Measurements from ENCODE around the gene ZBTB16. TPM values are rescaled to one million over a fixed set of nuclear protein-coding genes. Genes with fewer than 3 reads are reported as not detected.
"Not testable (repeated sequence)": the region's sequence is repeated elsewhere in the genome, so short reads cannot be mapped to it uniquely, and the experiment has no call there.

ZBTB16 gene
- total RNA-seq, 1 donor from 2014 or later, result 171 TPM

DNA sequence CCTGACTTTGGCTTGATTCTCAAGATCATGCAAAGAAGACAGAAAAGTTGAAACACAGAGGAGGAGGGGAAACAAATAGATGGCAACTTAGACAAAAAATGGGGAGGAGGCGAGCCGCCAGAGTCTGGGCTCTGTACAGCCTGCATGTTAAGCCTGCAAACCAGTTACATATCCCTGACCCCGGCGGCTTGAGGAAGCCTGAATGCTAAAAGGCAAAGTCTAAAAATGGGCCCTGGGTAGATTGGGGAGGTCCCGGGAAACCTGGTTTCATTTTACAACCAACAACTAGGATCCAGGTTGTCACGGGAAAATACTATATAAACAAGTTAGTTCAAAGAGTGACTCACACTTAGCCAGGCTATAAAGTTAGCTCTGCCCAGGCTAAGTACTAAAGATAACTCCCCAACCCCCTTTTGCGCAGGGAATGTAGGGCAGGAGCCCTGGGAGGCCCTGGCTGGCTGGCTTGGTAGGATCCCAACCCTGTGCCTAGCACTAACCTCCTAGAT, 18.8 kb upstream of the ZBTB16 start:
- peaks cover 13% of the 10 kb centered on the region for H3K4me1 ChIP-seq
- intact Hi-C loops (cut with DNase I), result no loop called here
- H3K36me3 ChIP-seq, result no peaks in the 10 kb centered on the region
- no peaks in the 10 kb centered on the region for H3K9me3 ChIP-seq
- H3K27me3 ChIP-seq (ENCODE audit: low read depth), result no peaks in the 10 kb centered on the region
- DNase-seq, result no peak
- H3K27ac ChIP-seq, result no peak overlapping the region
- TF ChIP-seq, protein P1, sequence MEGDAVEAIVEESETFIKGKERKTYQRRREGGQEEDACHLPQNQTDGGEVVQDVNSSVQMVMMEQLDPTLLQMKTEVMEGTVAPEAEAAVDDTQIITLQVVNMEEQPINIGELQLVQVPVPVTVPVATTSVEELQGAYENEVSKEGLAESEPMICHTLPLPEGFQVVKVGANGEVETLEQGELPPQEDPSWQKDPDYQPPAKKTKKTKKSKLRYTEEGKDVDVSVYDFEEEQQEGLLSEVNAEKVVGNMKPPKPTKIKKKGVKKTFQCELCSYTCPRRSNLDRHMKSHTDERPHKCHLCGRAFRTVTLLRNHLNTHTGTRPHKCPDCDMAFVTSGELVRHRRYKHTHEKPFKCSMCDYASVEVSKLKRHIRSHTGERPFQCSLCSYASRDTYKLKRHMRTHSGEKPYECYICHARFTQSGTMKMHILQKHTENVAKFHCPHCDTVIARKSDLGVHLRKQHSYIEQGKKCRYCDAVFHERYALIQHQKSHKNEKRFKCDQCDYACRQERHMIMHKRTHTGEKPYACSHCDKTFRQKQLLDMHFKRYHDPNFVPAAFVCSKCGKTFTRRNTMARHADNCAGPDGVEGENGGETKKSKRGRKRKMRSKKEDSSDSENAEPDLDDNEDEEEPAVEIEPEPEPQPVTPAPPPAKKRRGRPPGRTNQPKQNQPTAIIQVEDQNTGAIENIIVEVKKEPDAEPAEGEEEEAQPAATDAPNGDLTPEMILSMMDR (IDR thresholded peaks at IDR 0.05), result no peak
- no peak overlapping the region for H3K4me3 ChIP-seq
- ATAC-seq, result no peak

DNA sequence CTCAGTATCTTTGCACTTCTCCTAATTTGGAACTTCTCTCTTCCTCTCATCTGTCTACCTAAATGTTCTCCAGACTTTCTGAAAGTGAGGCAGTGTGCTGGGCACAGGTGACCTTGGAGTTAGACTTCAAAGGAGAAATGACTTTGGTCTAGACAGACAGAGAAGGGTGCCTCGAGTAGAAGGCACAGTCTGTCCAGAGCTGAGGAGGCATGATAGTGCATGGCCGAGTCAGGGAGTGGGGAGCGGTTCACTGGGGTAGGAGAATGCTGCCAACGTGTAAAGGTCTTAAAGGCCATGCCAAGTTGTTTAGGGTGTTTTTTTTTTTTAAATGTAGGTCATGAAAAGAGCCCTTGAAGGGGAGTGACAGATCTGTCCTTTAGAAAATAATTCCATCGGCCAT, 17.3 kb upstream of the ZBTB16 start:
- Histone ChIP-seq H3K27me3 (ENCODE audit: low read depth) (no peaks in the 10 kb centered on the region), H3K27ac (no peak overlapping the region), H3K9me3 (no peaks in the 10 kb centered on the region), H3K36me3 (no peaks in the 10 kb centered on the region), H3K4me1 (no peaks in the 10 kb centered on the region), H3K4me3 (no peak overlapping the region)
- intact Hi-C loops (cut with DNase I), result no loop called here
- TF ChIP-seq, protein P1 (IDR thresholded peaks at IDR 0.05), result no peak
- ATAC-seq, result no peak
- DNase-seq, result no peak

DNA sequence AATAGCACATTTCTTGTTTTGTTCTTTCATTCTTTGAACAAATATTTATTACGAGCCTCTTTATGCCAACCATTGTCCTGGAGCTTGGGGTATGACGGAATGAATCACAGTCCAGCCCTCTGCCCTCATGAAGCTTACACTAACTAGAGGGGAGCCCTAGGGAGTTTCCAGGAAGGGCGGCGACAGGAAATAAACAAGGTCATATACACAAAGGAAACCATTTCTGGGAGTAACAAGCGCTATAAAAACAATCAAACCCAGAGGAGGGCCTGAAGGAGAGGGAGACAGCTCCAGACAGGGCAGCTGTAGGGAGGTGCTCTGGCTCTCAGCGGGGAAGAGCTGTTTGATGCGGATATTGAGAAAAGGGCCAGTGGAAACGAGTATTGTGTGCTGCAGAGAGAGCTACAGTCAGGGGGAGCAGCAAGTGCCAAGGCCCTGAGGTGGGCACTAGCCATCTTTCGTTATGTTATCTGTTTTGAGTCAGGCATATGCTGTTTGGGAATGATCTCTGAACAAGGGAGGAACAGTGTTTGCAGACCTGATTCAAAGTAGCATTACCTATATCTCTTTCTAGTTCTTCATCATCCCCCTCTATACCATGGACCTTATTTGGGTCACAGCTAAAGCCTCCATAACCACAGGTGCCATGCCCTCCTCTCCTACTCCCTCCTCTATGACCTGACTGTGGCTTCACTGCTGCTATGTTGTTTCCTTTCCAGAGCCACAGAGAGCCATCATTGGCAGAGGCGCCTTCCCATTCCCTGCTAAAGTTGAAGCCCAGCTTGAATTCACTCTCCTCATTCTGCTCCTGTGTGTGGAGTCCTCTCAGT, 15.3 kb upstream of the ZBTB16 start:
- Histone ChIP-seq H3K4me3 (no peak overlapping the region), H3K27ac (peak overlapping the region; percentile 8), H3K27me3 (ENCODE audit: low read depth) (no peaks in the 10 kb centered on the region), H3K9me3 (no peaks in the 10 kb centered on the region), H3K4me1 (no peaks in the 10 kb centered on the region), H3K36me3 (no peaks in the 10 kb centered on the region)
- ATAC-seq, result peak; percentile 55 to 64
- no peak for DNase-seq
- TF ChIP-seq, protein P1 (IDR thresholded peaks at IDR 0.05), result no peak
- intact Hi-C loops (cut with DNase I), result no loop called here

DNA sequence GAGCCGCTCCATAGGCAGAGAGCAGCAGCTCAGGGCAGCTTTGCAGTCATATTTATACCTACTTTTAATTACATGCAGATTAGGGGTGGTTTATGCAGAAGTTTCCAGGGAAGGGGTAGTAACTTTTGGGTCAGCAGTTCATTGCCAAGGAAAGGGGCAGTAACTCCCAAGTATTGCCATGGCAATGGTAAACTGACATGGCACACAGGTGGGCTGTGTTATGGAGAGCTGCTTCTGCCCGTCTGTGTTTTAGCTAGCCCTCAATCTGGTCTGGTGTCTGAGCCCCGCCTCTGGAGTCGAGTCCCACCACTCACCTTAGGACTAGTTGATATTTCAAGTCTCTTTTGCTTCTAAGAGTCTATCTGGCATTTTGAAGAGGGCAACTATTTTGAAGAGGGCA, 12.2 kb upstream of the ZBTB16 start:
- no peak overlapping the region for H3K4me3 ChIP-seq
- no peaks in the 10 kb centered on the region for H3K36me3 ChIP-seq
- DNase-seq, result no peak
- TF ChIP-seq, protein P1 (IDR thresholded peaks at IDR 0.05), result no peak
- no peaks in the 10 kb centered on the region for H3K27me3 ChIP-seq (ENCODE audit: low read depth)
- H3K27ac ChIP-seq, result no peak overlapping the region
- intact Hi-C loops (cut with DNase I), result no loop called here
- no peak for ATAC-seq
- no peaks in the 10 kb centered on the region for H3K9me3 ChIP-seq
- H3K4me1 ChIP-seq, result no peaks in the 10 kb centered on the region

DNA sequence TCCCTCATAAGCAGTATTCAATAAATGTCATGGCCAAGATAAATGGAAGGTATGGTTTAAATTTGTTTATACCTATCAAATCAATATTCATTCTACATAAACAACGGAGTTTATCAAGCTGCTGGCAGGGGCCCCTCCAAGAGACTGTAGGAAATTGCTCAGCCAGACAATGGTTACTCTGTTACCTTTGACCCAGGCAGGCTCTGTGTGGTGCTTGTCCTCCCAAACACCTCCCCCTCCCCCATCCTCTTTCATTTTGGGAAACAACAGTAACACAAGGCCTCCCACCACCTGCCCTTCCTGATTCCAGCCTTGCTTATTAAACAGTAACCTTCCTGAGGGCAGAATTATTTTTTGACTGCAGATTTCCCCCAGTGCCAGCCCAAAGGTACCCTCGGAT, 10.5 kb upstream of the ZBTB16 start:
- Histone ChIP-seq H3K4me1 (no peaks in the 10 kb centered on the region), H3K27me3 (ENCODE audit: low read depth) (no peaks in the 10 kb centered on the region), H3K36me3 (no peaks in the 10 kb centered on the region), H3K4me3 (no peak overlapping the region), H3K27ac (no peak overlapping the region), H3K9me3 (no peaks in the 10 kb centered on the region)
- DNase-seq (no peak), ATAC-seq (no peak)
- intact Hi-C loops (cut with DNase I), result no loop called here
- TF ChIP-seq, protein P1 (IDR thresholded peaks at IDR 0.05), result no peak

DNA sequence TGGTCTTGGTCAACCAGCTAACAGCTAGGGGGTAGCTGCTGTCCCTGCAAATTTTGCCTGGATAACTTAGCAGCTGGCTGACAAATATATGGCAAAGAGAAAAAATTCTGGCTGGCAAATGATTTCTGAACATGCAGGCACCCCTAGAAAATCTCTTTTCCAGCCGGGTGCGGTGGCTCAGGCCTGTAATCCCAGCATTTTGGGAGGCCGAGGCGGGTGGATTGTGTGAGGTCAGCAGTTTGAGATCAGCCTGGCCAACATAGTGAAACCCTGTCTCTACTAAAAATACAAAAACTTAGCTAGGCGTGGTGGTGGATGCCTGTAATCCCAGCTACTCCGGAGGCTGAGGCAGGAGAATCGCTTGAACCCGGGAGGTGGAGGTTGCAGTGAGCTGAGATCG, 9.7 kb upstream of the ZBTB16 start:
- intact Hi-C loops (cut with DNase I); DNase-seq; H3K36me3 ChIP-seq; H3K9me3 ChIP-seq; H3K27me3 ChIP-seq (ENCODE audit: low read depth); H3K27ac ChIP-seq; H3K4me3 ChIP-seq; H3K4me1 ChIP-seq; ATAC-seq: not testable (repeated sequence)

Data from lower lobe of right lung (tissue), 2 donors.